HepG2 (cell line): Measurements from ENCODE around the gene KRTAP3-1. TPM values are rescaled to one million over a fixed set of nuclear protein-coding genes. Genes with fewer than 3 reads are reported as not detected.
"Not testable (repeated sequence)": the region's sequence is repeated elsewhere in the genome, so short reads cannot be mapped to it uniquely, and the experiment has no call there.

Source experiments
- ATAC-seq: fragments of 200-7000 bp; cut with Tn5 transposase; 3 replicates; pipeline ENCODE4 v1.9.1; 2020; ENCODE audit warnings: mild to moderate bottlenecking, moderate library complexity
- BruUV-seq: library from RNA; stranded (reverse); fragments of 400-500 nt; replicated peaks from 2 replicates; lab custom pipeline; 2021; lab: Mats Ljungman, UMichigan
- CTCF ChIA-PET: fragments of 300-600 bp; formaldehyde crosslinking; extraction: SDS; loops from one replicate; lab custom pipeline; 2021; ENCODE audit warnings: low total read pairs, inconsistent platforms, low intra/inter-chr PET ratio; lab: Yijun Ruan, JAX
- POLR2A ChIA-PET: fragments of 350-600 bp; sonication (Branson Sonifier 250); formaldehyde crosslinking; loops from one replicate; lab custom pipeline; 2020; ENCODE audit warnings: antibody characterized with exemption, inconsistent platforms; lab: Yijun Ruan, JAX
- DNase-seq: peaks from one replicate; pipeline ENCODE4 v3.0.0-alpha.2; 2015; ENCODE audit warnings: low spot score
- FAIRE-seq: peaks from 3 replicates; lab custom pipeline; 2011; peaks lifted over from hg19 to GRCh38; lab: Jason Lieb, UNC
- H2AFZ ChIP-seq: one replicate; pipeline ENCODE4 v1.6.1; 2011; ENCODE audit warnings: low read length, inconsistent platforms
- H3K27ac ChIP-seq: fragments of 300-600 bp; 3 replicates; pipeline ENCODE4 v1.8.0; 2011; ENCODE audit warnings: mixed run types, mild to moderate bottlenecking, mixed read lengths, low read length, inconsistent platforms; ENCODE audit not compliant: insufficient read depth; ENCODE audit errors: extremely low read length
- H3K27me3 ChIP-seq, 2 experiments: fragments of 200-600 bp in 1 of 2; 2 replicates in 1 of 2; 3 replicates in 1 of 2; pipeline versions ENCODE4 v1.6.0 to v1.8.0; 2011; ENCODE audit warnings: low read length in 2 of 2, mild to moderate bottlenecking in 2 of 2, moderate library complexity in 2 of 2, inconsistent platforms in 1 of 2; ENCODE audit not compliant: insufficient read depth in 2 of 2, control insufficient read depth in 1 of 2
- H3K36me3 ChIP-seq, 2 experiments: fragments of 200-600 bp in 1 of 2; replicated peaks in 1 of 2; 2 replicates in 1 of 2; 3 replicates in 1 of 2; pipeline versions ENCODE4 v1.5.1 to v1.8.0; 2011; ENCODE audit warnings: low read length in 2 of 2, inconsistent platforms in 1 of 2; ENCODE audit not compliant: insufficient read depth in 2 of 2, control insufficient read depth in 1 of 2
- H3K4me1 ChIP-seq: 2 replicates; pipeline ENCODE4 v1.5.1; 2012; ENCODE audit warnings: low read length, inconsistent platforms; ENCODE audit not compliant: insufficient read depth
- H3K4me2 ChIP-seq: 2 replicates; pipeline ENCODE4 v1.6.0; 2011; ENCODE audit warnings: low read depth, low read length, inconsistent platforms
- H3K4me3 ChIP-seq, 3 experiments: fragments of 200-600 bp in 1 of 3; sonication (generic), shearing (Covaris generic) in 1 of 3; replicated peaks in 1 of 3; 2 replicates each; pipeline ENCODE4 v1.5.1; 2011 to 2016; ENCODE audit warnings: low read length in 3 of 3, inconsistent platforms in 2 of 3, low read depth in 2 of 3, mild to moderate bottlenecking in 2 of 3, control low read depth in 1 of 3, mixed read lengths in 1 of 3; ENCODE audit not compliant: insufficient read depth in 1 of 3
- H3K79me2 ChIP-seq: one replicate; pipeline ENCODE4 v1.6.1; 2011; ENCODE audit warnings: low read length, inconsistent platforms; ENCODE audit not compliant: insufficient read depth
- H3K9ac ChIP-seq: 2 replicates; pipeline ENCODE4 v1.6.0; 2011; ENCODE audit warnings: mild to moderate bottlenecking, low read depth, low read length, inconsistent platforms; ENCODE audit not compliant: insufficient read depth
- H3K9me3 ChIP-seq: 2 replicates; pipeline ENCODE4 v1.5.1; 2012; ENCODE audit warnings: mild to moderate bottlenecking, low read length
- H4K20me1 ChIP-seq: 2 replicates; pipeline ENCODE4 v1.6.0; 2011; ENCODE audit warnings: inconsistent platforms, mild to moderate bottlenecking, low read length, moderate library complexity; ENCODE audit not compliant: insufficient read depth
- STAG1 ChIP-seq: sonication (generic); formaldehyde crosslinking; IDR thresholded peaks from 2 replicates; pipeline ENCODE4 v1.4.0; 2020; ENCODE audit warnings: missing genetic modification reagents
- ZFAT ChIP-seq: sonication (generic); formaldehyde crosslinking; conservative IDR thresholded peaks from 2 replicates; pipeline ENCODE4 v1.8.1; 2023; ENCODE audit warnings: missing genetic modification reagents, inconsistent platforms
- ZFP1 ChIP-seq: IDR thresholded peaks from 2 replicates; pipeline ENCODE4 v1.6.1; 2016
- ZNF7 ChIP-seq: IDR thresholded peaks from 2 replicates; pipeline ENCODE4 v1.6.1; 2016; ENCODE audit warnings: missing biosample characterization, missing genetic modification reagents
- WGBS: methylation state at CpG from one replicate; pipeline ENCODE4 v1.1.6; 2017; ENCODE audit warnings: low lambda C conversion rate; 5-methylcytosine and 5-hydroxymethylcytosine counted together
- in situ Hi-C: cut with HindIII; loops from 2 replicates; pipeline ENCODE4 v1.10.0; 2017; ENCODE audit warnings: low pct_unique_long_range_greater_than_20kb; ENCODE audit not compliant: extremely low pct_ligation_motif_present
- intact Hi-C: fragments of 100-400 bp; cut with micrococcal nuclease; formaldehyde crosslinking; loops from one replicate; pipeline ENCODE4 v1.10.0; 2022; ENCODE audit not compliant: unreplicated experiment
- polyA plus RNA-seq, 8 experiments: library from polyadenylated mRNA; depleted of rRNA in 3 of 8; stranded (reverse) in 7 of 8; unstranded in 1 of 8; fragments of >200 nt; fragmentation: Illumina TruSeq in 4 of 8; extraction: Trizol in 4 of 8; gene quantifications; 2 replicates each; pipeline versions ENCODE4 v1.2.1 to v1.2.3, GENCODE V29; 2011 to 2016; ENCODE audit warnings: low read depth in 4 of 8, missing spikeins in 1 of 8, mixed read lengths in 1 of 8; ENCODE audit not compliant: insufficient read depth in 1 of 8
- total RNA-seq, 5 experiments: library from RNA; depleted of rRNA; stranded (reverse); fragments of >200 nt; fragmentation: Illumina TruSeq; extraction: Trizol; gene quantifications; 2 replicates each; pipeline ENCODE4 v1.2.3, GENCODE V29; 2016; ENCODE audit warnings: low read depth in 1 of 5
- TF ChIP-seq, protein P1 (sequence below): sonication (generic); formaldehyde crosslinking; IDR thresholded peaks from 2 replicates; pipeline ENCODE4 v1.5.1; 2020; ENCODE audit warnings: mild to moderate bottlenecking, missing genetic modification reagents, moderate library complexity

The KRTAP3-1 gene
- total and polyA plus RNA-seq, 2 of the 13 experiments (the other 11 are each of a cell fraction or from before 2014, with no cell fraction given) = 0.29 to 3.7 TPM

DNA sequence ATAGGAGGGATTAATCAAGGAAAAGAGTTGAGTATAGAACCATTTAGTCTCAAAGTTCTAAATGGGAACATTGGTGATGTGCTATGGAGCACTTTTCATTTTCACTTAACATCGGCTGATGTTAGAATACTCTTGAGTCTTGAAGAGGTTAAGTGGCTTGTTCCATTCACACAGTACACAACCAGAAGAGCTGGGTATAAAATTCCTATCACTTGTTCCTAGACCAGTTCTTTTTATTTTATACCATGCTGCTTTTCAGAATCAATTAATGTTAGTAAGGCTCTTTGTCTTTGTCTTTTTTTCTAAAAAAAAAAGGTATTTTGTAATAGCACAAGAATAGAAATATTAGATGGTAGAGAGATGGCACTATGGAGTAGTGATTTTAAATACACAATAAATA, 34.0 kb upstream of the KRTAP3-1 start:
- no peak overlapping the region for H3K27ac ChIP-seq
- no peaks in the 10 kb centered on the region for H4K20me1 ChIP-seq
- FAIRE-seq = no peak
- WGBS = 100% methylated on average over 1 of the region's 1 CpG
- H3K36me3 ChIP-seq = no peaks in the 10 kb centered on the region
- DNase-seq = no peak
- POLR2A ChIA-PET = no interaction called here
- in situ Hi-C loops = no loop called here
- TF ChIP-seq ZNF7 (no peak), ZFP1 (CRISPR knock-in tag) (peak; percentile 80; the same call in 1 of the 2 replicates), ZFAT (no peak)
- H3K4me2 ChIP-seq = no peak overlapping the region
- peaks cover 11% of the 10 kb centered on the region for H3K9me3 ChIP-seq
- H3K9ac ChIP-seq = no peak overlapping the region
- CTCF ChIA-PET = no interaction called here
- H3K4me3 ChIP-seq = no peak overlapping the region
- no peak for ATAC-seq
- no peaks in the 10 kb centered on the region for H3K79me2 ChIP-seq
- intact Hi-C loops = loop anchor here (10.0 kb wide), 1 partner anchor 138 kb away; no protein-coding TSS in a partner anchor
- H3K4me1 ChIP-seq = peaks cover 4% of the 10 kb centered on the region
- no peak overlapping the region for H2AFZ ChIP-seq
- H3K27me3 ChIP-seq = no peaks in the 10 kb centered on the region
- no TSS peak for BruUV-seq

DNA sequence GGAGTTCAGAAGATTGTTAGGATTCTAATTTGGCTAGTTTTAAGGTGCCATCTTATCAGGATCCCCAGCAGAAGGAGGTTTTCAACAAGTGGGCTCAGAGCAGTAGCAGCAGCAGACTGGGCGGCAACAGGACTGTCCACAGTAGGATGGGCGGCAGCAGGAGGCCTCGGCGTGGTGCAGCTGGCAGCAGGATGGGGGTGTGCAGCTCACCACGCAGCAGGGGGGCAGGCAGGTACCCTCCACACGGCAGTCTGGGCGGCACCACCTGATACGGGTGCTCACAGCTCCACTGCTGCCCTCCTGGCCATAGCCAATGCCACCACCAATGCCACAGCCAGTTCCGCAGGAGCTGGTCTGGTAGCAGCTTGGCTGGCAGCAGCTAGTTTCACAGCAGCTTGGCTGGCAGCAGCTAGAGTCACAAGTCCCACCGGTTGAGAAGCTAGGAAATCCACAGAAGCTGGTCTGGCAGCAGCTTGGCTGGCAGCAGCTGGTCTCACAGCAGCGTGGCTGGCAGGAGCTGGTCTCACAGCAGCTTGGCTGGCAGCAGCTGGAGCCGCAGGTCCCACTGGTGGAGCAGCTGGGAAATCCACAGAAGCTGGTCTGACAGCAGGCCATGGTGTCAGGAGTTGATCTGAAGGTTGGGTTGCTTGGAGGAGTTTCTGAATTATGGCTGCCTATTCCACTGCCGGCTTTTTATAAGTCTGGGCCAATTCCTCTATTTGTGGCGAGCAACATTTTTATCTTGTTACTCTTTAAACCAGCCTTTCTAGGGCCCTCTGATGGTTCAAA, 32.0 kb upstream of the KRTAP3-1 start, which contains the start of gene KRTAP1-1:
Gene KRTAP1-1, minus strand, starts transcription at position 668 of the 789 bp plus-strand sequence. Its CDS starts 53 bp downstream, at position 615.
- POLR2A ChIA-PET, H2AFZ ChIP-seq, DNase-seq, ATAC-seq, H4K20me1 ChIP-seq, H3K27me3 ChIP-seq, CTCF ChIA-PET, H3K4me2 ChIP-seq, H3K27ac ChIP-seq, FAIRE-seq, H3K79me2 ChIP-seq, H3K4me3 ChIP-seq, H3K36me3 ChIP-seq, in situ Hi-C loops, H3K9ac ChIP-seq, H3K4me1 ChIP-seq, BruUV-seq: not testable (repeated sequence)
- H3K9me3 ChIP-seq = peaks cover 11% of the 10 kb centered on the region
- WGBS = 71% methylated on average over 10 of the region's 14 CpGs
- TF ChIP-seq STAG1 (CRISPR knock-in tag) = 0 out of 2 replicates have a peak, but pooled peaks have one; percentile 3
- TF ChIP-seq, protein P1, sequence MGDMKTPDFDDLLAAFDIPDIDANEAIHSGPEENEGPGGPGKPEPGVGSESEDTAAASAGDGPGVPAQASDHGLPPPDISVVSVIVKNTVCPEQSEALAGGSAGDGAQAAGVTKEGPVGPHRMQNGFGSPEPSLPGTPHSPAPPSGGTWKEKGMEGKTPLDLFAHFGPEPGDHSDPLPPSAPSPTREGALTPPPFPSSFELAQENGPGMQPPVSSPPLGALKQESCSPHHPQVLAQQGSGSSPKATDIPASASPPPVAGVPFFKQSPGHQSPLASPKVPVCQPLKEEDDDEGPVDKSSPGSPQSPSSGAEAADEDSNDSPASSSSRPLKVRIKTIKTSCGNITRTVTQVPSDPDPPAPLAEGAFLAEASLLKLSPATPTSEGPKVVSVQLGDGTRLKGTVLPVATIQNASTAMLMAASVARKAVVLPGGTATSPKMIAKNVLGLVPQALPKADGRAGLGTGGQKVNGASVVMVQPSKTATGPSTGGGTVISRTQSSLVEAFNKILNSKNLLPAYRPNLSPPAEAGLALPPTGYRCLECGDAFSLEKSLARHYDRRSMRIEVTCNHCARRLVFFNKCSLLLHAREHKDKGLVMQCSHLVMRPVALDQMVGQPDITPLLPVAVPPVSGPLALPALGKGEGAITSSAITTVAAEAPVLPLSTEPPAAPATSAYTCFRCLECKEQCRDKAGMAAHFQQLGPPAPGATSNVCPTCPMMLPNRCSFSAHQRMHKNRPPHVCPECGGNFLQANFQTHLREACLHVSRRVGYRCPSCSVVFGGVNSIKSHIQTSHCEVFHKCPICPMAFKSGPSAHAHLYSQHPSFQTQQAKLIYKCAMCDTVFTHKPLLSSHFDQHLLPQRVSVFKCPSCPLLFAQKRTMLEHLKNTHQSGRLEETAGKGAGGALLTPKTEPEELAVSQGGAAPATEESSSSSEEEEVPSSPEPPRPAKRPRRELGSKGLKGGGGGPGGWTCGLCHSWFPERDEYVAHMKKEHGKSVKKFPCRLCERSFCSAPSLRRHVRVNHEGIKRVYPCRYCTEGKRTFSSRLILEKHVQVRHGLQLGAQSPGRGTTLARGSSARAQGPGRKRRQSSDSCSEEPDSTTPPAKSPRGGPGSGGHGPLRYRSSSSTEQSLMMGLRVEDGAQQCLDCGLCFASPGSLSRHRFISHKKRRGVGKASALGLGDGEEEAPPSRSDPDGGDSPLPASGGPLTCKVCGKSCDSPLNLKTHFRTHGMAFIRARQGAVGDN (CRISPR knock-in tag) = peak; percentile 29
- intact Hi-C loops = loop anchor here (10.0 kb wide), 1 partner anchor 136 kb away; no protein-coding TSS in a partner anchor
